Measurements from ENCODE around the gene ATXN7L2. TPM values are rescaled to one million over a fixed set of nuclear protein-coding genes. Genes with fewer than 3 reads are reported as not detected.
A peak's percentile ranks its signal among the peaks of the same experiment; 100 is the strongest.

ATXN7L2 gene, protein sequence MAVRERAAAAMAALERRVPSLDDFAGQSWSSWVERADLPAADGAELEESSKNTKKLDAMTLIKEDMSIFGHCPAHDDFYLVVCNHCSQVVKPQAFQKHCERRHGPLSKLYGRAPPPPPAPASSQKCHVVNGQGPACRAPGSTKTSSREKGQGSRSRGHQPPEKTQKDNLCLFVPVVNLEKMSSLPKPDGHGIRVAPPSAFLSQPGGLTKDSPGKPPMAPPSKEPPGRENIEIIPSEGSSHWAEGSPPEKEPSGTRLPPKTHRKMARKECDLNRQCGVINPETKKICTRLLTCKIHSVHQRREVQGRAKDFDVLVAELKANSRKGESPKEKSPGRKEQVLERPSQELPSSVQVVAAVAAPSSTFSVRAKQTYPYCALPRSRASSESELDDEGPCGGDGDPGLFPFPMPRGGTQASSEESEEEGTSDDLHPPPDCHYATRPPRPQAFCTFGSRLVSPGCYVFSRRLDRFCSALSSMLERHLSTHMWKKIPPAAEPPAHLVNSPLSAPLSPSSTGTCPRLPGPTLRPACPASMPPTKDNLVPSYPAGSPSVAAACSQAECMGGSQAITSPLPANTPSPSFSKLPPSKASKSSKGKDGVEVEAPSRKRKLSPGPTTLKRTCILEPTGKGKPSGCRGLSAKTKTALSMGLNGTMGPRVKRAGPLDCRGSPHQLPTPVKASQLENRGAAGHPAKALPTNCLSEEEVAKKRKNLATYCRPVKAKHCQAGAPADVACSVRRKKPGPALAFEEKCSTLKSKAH
- 1 to 10 TPM; 2.4 to 4.1 (median 2.9) TPM for total RNA-seq

- Histone ChIP-seq H3K27ac (peak within 1 kb of the TSS; percentile 97 to 100), H3K27me3 (no peaks in the 10 kb centered on the region), H3K36me3 (peaks cover 1% of the 10 kb centered on the region), H3K4me3 (peak within 1 kb of the TSS; percentile 69 to 88 (median 70)), H3K4me1 (peaks cover 0 to 8% of the 10 kb centered on the region in 2 donors), H3K9me3 (no peaks in the 10 kb centered on the region)
- no peak for TF ChIP-seq POLR2A (IDR thresholded peaks at IDR 0.05)
- TF ChIP-seq POLR2AphosphoS5 (IDR thresholded peaks at IDR 0.05): peak in 1 of 3 donors; percentile 73
- TF ChIP-seq, protein P1, sequence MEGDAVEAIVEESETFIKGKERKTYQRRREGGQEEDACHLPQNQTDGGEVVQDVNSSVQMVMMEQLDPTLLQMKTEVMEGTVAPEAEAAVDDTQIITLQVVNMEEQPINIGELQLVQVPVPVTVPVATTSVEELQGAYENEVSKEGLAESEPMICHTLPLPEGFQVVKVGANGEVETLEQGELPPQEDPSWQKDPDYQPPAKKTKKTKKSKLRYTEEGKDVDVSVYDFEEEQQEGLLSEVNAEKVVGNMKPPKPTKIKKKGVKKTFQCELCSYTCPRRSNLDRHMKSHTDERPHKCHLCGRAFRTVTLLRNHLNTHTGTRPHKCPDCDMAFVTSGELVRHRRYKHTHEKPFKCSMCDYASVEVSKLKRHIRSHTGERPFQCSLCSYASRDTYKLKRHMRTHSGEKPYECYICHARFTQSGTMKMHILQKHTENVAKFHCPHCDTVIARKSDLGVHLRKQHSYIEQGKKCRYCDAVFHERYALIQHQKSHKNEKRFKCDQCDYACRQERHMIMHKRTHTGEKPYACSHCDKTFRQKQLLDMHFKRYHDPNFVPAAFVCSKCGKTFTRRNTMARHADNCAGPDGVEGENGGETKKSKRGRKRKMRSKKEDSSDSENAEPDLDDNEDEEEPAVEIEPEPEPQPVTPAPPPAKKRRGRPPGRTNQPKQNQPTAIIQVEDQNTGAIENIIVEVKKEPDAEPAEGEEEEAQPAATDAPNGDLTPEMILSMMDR (IDR thresholded peaks at IDR 0.05): no peak
- peak; percentile 89 for DNase-seq (ENCODE audit: low spot score in 2 of 2)
- intact Hi-C loops (cut with DNase I; ENCODE audit: low total_unique reads): no loop called here
Measured at GRCh38 chr1:109483672-109484518, at the start of gene ATXN7L2. Gene ATXN7L2 (plus strand): TSS chr1:109483905. CDS start chr1:109483954, 49 bp downstream.

DNA sequence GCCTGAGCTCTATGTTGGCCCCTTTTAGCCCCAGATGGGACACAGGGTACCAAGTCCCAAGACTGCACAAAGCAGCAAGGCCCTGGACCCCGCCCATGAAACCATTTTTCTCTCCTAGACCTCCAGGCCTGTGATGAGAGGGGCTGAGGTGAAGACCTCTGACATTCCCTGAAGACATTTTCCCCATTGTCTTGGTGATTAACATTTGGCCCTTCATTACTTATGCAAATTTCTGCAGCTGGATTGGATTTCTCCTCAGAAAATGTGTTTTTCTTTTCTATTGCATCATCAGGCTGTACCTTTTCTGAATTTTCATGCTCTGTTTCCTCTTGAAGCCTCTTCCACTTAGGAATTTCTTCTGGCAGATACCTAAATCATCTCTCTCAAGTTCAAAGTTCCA lies 49.2 kb upstream of the ATXN7L2 start:
- Histone ChIP-seq H3K9me3 (no peaks in the 10 kb centered on the region), H3K36me3 (no peaks in the 10 kb centered on the region), H3K4me3 (no peak overlapping the region), H3K27me3 (no peaks in the 10 kb centered on the region), H3K4me1 (no peaks in the 10 kb centered on the region), H3K27ac (no peak overlapping the region)
- TF ChIP-seq POLR2A (IDR thresholded peaks at IDR 0.05) (no peak), POLR2AphosphoS5 (IDR thresholded peaks at IDR 0.05) (no peak)
- TF ChIP-seq, protein P1 (IDR thresholded peaks at IDR 0.05): no peak
- intact Hi-C loops (cut with DNase I; ENCODE audit: low total_unique reads): loop anchor here (5.0 kb wide), 1 partner anchor 348 kb away; no protein-coding TSS in a partner anchor
- no peak for DNase-seq (ENCODE audit: low spot score in 2 of 2)

- Histone ChIP-seq H3K9me3 (no peaks in the 10 kb centered on the region), H3K4me3 (no peak overlapping the region), H3K27ac (no peak overlapping the region), H3K4me1 (no peaks in the 10 kb centered on the region), H3K27me3 (peaks cover 0 to 12% of the 10 kb centered on the region in 2 donors), H3K36me3 (no peaks in the 10 kb centered on the region)
- intact Hi-C loops (cut with DNase I; ENCODE audit: low total_unique reads): no loop called here
- TF ChIP-seq, protein P1 (IDR thresholded peaks at IDR 0.05): no peak
- no peak for TF ChIP-seq POLR2AphosphoS5 (IDR thresholded peaks at IDR 0.05)
- TF ChIP-seq POLR2A (IDR thresholded peaks at IDR 0.05): no peak
- DNase-seq (ENCODE audit: low spot score in 2 of 2): no peak
Measured at GRCh38 chr1:109438798-109439297, 44.9 kb upstream of the ATXN7L2 start.

DNA sequence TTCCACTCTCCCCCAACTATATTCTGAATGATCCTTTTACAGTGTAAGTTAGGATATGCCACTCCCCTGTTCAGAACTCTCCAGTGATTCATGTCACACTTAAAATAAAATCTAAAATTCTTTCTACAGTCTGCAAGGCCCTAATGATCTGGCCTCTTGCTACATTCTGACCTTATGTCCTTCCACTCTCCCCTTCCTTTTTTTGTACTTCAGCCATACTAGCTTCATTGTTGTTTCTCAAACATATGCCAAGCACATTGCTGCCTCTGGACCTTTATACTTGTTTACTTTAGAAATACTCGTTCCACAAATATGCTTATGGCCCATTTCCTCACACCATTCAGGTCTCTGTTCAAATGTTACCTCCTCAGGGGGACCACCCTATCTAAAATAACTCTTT lies 42.6 kb upstream of the ATXN7L2 start:
- H3K4me1 ChIP-seq: no peaks in the 10 kb centered on the region
- TF ChIP-seq, protein P1 (IDR thresholded peaks at IDR 0.05): no peak
- TF ChIP-seq POLR2A (IDR thresholded peaks at IDR 0.05) (no peak), POLR2AphosphoS5 (IDR thresholded peaks at IDR 0.05) (no peak)
- intact Hi-C loops (cut with DNase I; ENCODE audit: low total_unique reads): no loop called here
- no peaks in the 10 kb centered on the region for H3K9me3 ChIP-seq
- no peak overlapping the region for H3K27ac ChIP-seq
- H3K4me3 ChIP-seq: no peak overlapping the region
- H3K27me3 ChIP-seq: peaks cover 0 to 21% of the 10 kb centered on the region in 2 donors
- no peaks in the 10 kb centered on the region for H3K36me3 ChIP-seq
- DNase-seq (ENCODE audit: low spot score in 2 of 2): no peak
